H1 (cell line): Measurements from ENCODE around the gene FOXP2. TPM values are rescaled to one million over a fixed set of nuclear protein-coding genes. Genes with fewer than 3 reads are reported as not detected.

ENCODE experiments used
- CTCF ChIA-PET: fragments of 300-600 bp; sonication (Branson Sonifier 250); formaldehyde crosslinking; loops from one replicate; lab custom pipeline; 2021; ENCODE audit not compliant: partially characterized antibody; lab: Charles Lee
- POLR2A ChIA-PET: fragments of 300-600 bp; sonication (Branson Sonifier 250); formaldehyde crosslinking; loops from one replicate; lab custom pipeline; 2021; ENCODE audit warnings: inconsistent platforms; ENCODE audit not compliant: partially characterized antibody; lab: Charles Lee
- DNase-seq, 2 experiments: peaks; one replicate each; pipeline versions ENCODE4 v3.0.0 to v3.0.0-alpha.2; 2010 to 2022; ENCODE audit warnings: low spot score in 2 of 2, low read depth in 1 of 2, mixed read lengths in 1 of 2
- FAIRE-seq: peaks from 2 replicates; lab custom pipeline; 2011; peaks lifted over from hg19 to GRCh38; lab: Jason Lieb, UNC
- H2AFZ ChIP-seq: 2 replicates; pipeline ENCODE4 v1.8.1; 2012; ENCODE audit warnings: low read length, inconsistent platforms
- H2AK5ac ChIP-seq: 2 replicates; pipeline ENCODE4 v1.6.1; 2013; ENCODE audit warnings: low read depth, low read length
- H2BK120ac ChIP-seq: replicated peaks from 2 replicates; pipeline ENCODE3; 2013; ENCODE audit warnings: low read depth, low read length, inconsistent platforms
- H2BK12ac ChIP-seq: 2 replicates; pipeline ENCODE4 v1.6.1; 2013; ENCODE audit warnings: low read depth, low read length
- H2BK15ac ChIP-seq: 2 replicates; pipeline ENCODE4 v1.6.1; 2013; ENCODE audit warnings: low read length
- H2BK20ac ChIP-seq: 2 replicates; pipeline ENCODE4 v1.6.1; 2013; ENCODE audit warnings: low read length
- H2BK5ac ChIP-seq: 2 replicates; pipeline ENCODE4 v1.6.1; 2013; ENCODE audit warnings: low read depth, low read length
- H3K14ac ChIP-seq: 2 replicates; pipeline ENCODE4 v1.6.1; 2013; ENCODE audit warnings: inconsistent platforms; ENCODE audit not compliant: insufficient read length
- H3K18ac ChIP-seq: 2 replicates; pipeline ENCODE4 v1.6.1; 2013; ENCODE audit warnings: low read length; ENCODE audit errors: extremely low read depth
- H3K23ac ChIP-seq: 2 replicates; pipeline ENCODE4 v1.6.1; 2013; ENCODE audit warnings: inconsistent platforms; ENCODE audit not compliant: insufficient read length
- H3K23me2 ChIP-seq: 2 replicates; pipeline ENCODE4 v1.6.1; 2013; ENCODE audit warnings: low read depth, low read length
- H3K27ac ChIP-seq: 2 replicates; pipeline ENCODE4 v1.6.1; 2011; ENCODE audit warnings: low read depth, low read length, inconsistent platforms
- H3K27me3 ChIP-seq, 4 experiments: replicated peaks in 1 of 4; 1 replicate in 1 of 4; 2 replicates in 3 of 4; pipeline versions ENCODE4 v1.6.1 to v1.8.1; 2011 to 2013; ENCODE audit warnings: low read length in 3 of 4, mild to moderate bottlenecking in 3 of 4, inconsistent platforms in 2 of 4, mixed read lengths in 2 of 4, moderate library complexity in 1 of 4; ENCODE audit not compliant: control insufficient read depth in 3 of 4, insufficient read depth in 3 of 4; ENCODE audit errors: extremely low read depth in 1 of 4
- H3K36me3 ChIP-seq, 4 experiments: 2 replicates each; pipeline versions ENCODE4 v1.6.1 to v1.8.1; 2011 to 2013; ENCODE audit warnings: mild to moderate bottlenecking in 4 of 4, low read length in 3 of 4, moderate library complexity in 2 of 4, control low read depth in 1 of 4, inconsistent platforms in 1 of 4; ENCODE audit not compliant: insufficient read depth in 4 of 4, control insufficient read depth in 2 of 4
- H3K4ac ChIP-seq: replicated peaks from 2 replicates; pipeline ENCODE3; 2013; ENCODE audit warnings: low read length, low read depth, mixed read lengths, inconsistent platforms; ENCODE audit not compliant: insufficient read length
- H3K4me1 ChIP-seq, 4 experiments: replicated peaks in 1 of 4; 1 replicate in 1 of 4; 2 replicates in 3 of 4; pipeline versions ENCODE4 v1.6.1 to v1.8.1; 2011 to 2013; ENCODE audit warnings: low read length in 3 of 4, inconsistent platforms in 2 of 4, mixed read lengths in 1 of 4; ENCODE audit not compliant: insufficient read depth in 4 of 4, control insufficient read depth in 3 of 4
- H3K4me2 ChIP-seq, 2 experiments: 2 replicates each; pipeline versions ENCODE4 v1.6.1 to v1.8.1; 2011 to 2013; ENCODE audit warnings: low read depth in 2 of 2, low read length in 2 of 2, control low read depth in 1 of 2, inconsistent platforms in 1 of 2, mild to moderate bottlenecking in 1 of 2; ENCODE audit not compliant: insufficient read depth in 1 of 2
- H3K4me3 ChIP-seq, 4 experiments: fragments of 200-600, 300-600 bp in 1 of 4; sonication (generic), shearing (Covaris generic), sonication (Bioruptor Twin) in 1 of 4; 2 replicates each; pipeline versions ENCODE4 v1.5.1 to v1.8.1; 2011 to 2016; ENCODE audit warnings: low read length in 4 of 4, low read depth in 3 of 4, control low read depth in 2 of 4, inconsistent platforms in 2 of 4, mild to moderate bottlenecking in 2 of 4, mixed read lengths in 1 of 4, moderate library complexity in 1 of 4; ENCODE audit not compliant: insufficient read depth in 2 of 4; ENCODE audit errors: extremely low read depth in 1 of 4
- H3K56ac ChIP-seq: replicated peaks from 2 replicates; pipeline ENCODE3; 2013; ENCODE audit warnings: low read depth, mild to moderate bottlenecking, mixed read lengths, low read length, inconsistent platforms; ENCODE audit not compliant: insufficient read length
- H3K79me1 ChIP-seq: 2 replicates; pipeline ENCODE4 v1.6.1; 2013; ENCODE audit warnings: low read depth, low read length, control low read depth
- H3K79me2 ChIP-seq, 2 experiments: 2 replicates each; pipeline versions ENCODE4 v1.6.1 to v1.8.1; 2012 to 2013; ENCODE audit warnings: low read length in 2 of 2, mild to moderate bottlenecking in 2 of 2, inconsistent platforms in 1 of 2; ENCODE audit not compliant: insufficient read depth in 2 of 2, control insufficient read depth in 1 of 2
- H3K9ac ChIP-seq, 4 experiments: replicated peaks in 1 of 4; 1 replicate in 1 of 4; 2 replicates in 3 of 4; pipeline versions ENCODE4 v1.6.1 to v1.8.1; 2011 to 2013; ENCODE audit warnings: low read depth in 3 of 4, low read length in 3 of 4, control low read depth in 2 of 4, mild to moderate bottlenecking in 2 of 4, moderate library complexity in 2 of 4, inconsistent platforms in 1 of 4; ENCODE audit errors: extremely low read depth in 1 of 4
- H3K9me3 ChIP-seq, 2 experiments: 2 replicates each; pipeline versions ENCODE4 v1.6.1 to v1.8.1; 2012 to 2013; ENCODE audit warnings: mild to moderate bottlenecking in 2 of 2, moderate library complexity in 2 of 2, control low read depth in 1 of 2, inconsistent platforms in 1 of 2, low read depth in 1 of 2, low read length in 1 of 2, mixed read lengths in 1 of 2; ENCODE audit not compliant: insufficient read depth in 2 of 2
- H4K20me1 ChIP-seq, 2 experiments: replicated peaks in 1 of 2; 2 replicates each; pipeline versions ENCODE3 to v1.8.1; 2011 to 2013; ENCODE audit warnings: inconsistent platforms in 2 of 2, low read length in 2 of 2, mild to moderate bottlenecking in 1 of 2; ENCODE audit not compliant: insufficient read depth in 2 of 2, control insufficient read depth in 1 of 2
- H4K5ac ChIP-seq: 2 replicates; pipeline ENCODE4 v1.6.1; 2013; ENCODE audit warnings: low read length, low read depth, mixed read lengths, inconsistent platforms; ENCODE audit not compliant: insufficient read length
- H4K8ac ChIP-seq: 2 replicates; pipeline ENCODE4 v1.8.0; 2013; ENCODE audit warnings: mild to moderate bottlenecking, moderate library complexity, low read length, inconsistent platforms; ENCODE audit not compliant: insufficient read depth; ENCODE audit errors: extremely low read depth
- H4K91ac ChIP-seq: replicated peaks from 2 replicates; pipeline ENCODE3; 2013; ENCODE audit warnings: low read length, mixed read lengths, inconsistent platforms; ENCODE audit not compliant: insufficient read length
- ATF2 ChIP-seq: IDR thresholded peaks from 2 replicates; pipeline ENCODE4 v1.6.1; 2012; ENCODE audit warnings: low read length, inconsistent platforms
- HDAC6 ChIP-seq: IDR thresholded peaks from one replicate; pipeline ENCODE4 v1.7.1; 2012; ENCODE audit warnings: low read depth, mild to moderate bottlenecking, inconsistent platforms, low read length, moderate library complexity
- JUND ChIP-seq: IDR thresholded peaks from 2 replicates; pipeline ENCODE4 v1.6.1; 2011; ENCODE audit warnings: mild to moderate bottlenecking, improper control_type of control experiment, low read length
- RBBP5 ChIP-seq: IDR thresholded peaks from 2 replicates; pipeline ENCODE4 v1.7.1; 2012; ENCODE audit warnings: low read depth, mild to moderate bottlenecking, inconsistent platforms, low read length, moderate library complexity, borderline replicate concordance
- WGBS, 2 experiments: shearing (Covaris generic) in 1 of 2; methylation state at CpG; one replicate each; pipeline versions ENCODE4 v1.1.6 to v1.1.7; 2013 to 2015; ENCODE audit warnings: low lambda C conversion rate in 2 of 2, mixed read lengths in 2 of 2, inconsistent platforms in 1 of 2, low coverage in 1 of 2, missing lambda C conversion rate in 1 of 2; ENCODE audit not compliant: insufficient replicate concordance in 2 of 2, insufficient coverage in 1 of 2, insufficient read length in 1 of 2; ENCODE audit errors: extremely low coverage in 1 of 2, missing lambda C conversion rate in 1 of 2; 5-methylcytosine and 5-hydroxymethylcytosine counted together
- polyA plus RNA-seq, 7 experiments: library from polyadenylated mRNA; depleted of rRNA in 3 of 7; stranded (reverse) in 5 of 7; unstranded in 2 of 7; fragments of >200 nt in 5 of 7; fragments of 200-250 nt in 2 of 7; gene quantifications; 1 replicate in 5 of 7; 2 replicates in 1 of 7; 4 replicates in 1 of 7; pipeline versions ENCODE4 v1.2.1 to v1.2.3, GENCODE V29; 2011 to 2013; ENCODE audit warnings: missing spikeins in 2 of 7, mixed read lengths in 2 of 7
- total RNA-seq: library from RNA; stranded (reverse); fragmentation: NEBNext Ultra II Directional; extraction: Animal tissue kit (Norgen Biotek cat#: 25700); gene quantifications from 2 replicates; pipeline ENCODE4 v1.2.1, GENCODE V29; 2021

The FOXP2 gene
- total and polyA plus RNA-seq, 2 of the 8 experiments (the other 6 are each of a cell fraction or from before 2014, with no cell fraction given) = 0.09 to 0.43 TPM

DNA sequence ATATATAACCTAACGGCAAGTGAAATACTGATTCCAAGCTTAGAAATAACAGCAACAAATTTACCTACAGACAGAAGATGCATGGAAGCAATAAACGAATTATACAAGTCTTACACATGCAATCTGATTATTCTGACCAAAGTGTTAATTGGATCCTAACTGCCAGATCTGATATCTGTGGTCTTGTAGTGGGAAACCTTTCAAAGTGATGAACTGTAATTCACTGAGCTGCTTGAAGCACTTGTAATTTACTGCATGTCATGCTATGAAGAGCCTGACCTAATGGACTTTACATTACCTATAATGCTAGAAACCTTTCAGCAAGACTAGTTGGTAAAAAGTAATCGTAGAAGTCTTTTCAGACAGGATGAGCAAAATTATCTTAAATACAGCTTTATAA lies 205.6 kb downstream of the FOXP2 start:
- Histone ChIP-seq H3K9ac (no peak overlapping the region), H3K9me3 (no peaks in the 10 kb centered on the region), H2AK5ac (no peak overlapping the region), H2BK5ac (no peak overlapping the region), H4K5ac (no peak overlapping the region), H3K18ac (no peak overlapping the region), H4K91ac (no peak overlapping the region), H2BK12ac (no peak overlapping the region), H3K23ac (no peak overlapping the region), H3K14ac (no peak overlapping the region), H3K79me1 (no peaks in the 10 kb centered on the region), H3K56ac (no peak overlapping the region), H3K27ac (no peak overlapping the region), H2BK120ac (no peak overlapping the region), H4K8ac (no peak overlapping the region), H3K4me3 (no peak overlapping the region), H3K27me3 (no peaks in the 10 kb centered on the region), H3K23me2 (no peaks in the 10 kb centered on the region), H3K4ac (no peak overlapping the region), H3K36me3 (no peaks in the 10 kb centered on the region), H3K4me2 (no peak overlapping the region), H3K4me1 (no peaks in the 10 kb centered on the region), H2BK20ac (no peak overlapping the region), H2AFZ (0 out of 2 replicates have a peak overlapping the region, but pooled peaks have one; percentile 7), H3K79me2 (no peaks in the 10 kb centered on the region), H4K20me1 (no peaks in the 10 kb centered on the region), H2BK15ac (no peak overlapping the region)
- WGBS, 2 experiments = 92% methylated on average over 3 of the region's 3 CpGs; no CpG with 5 or more reads in 1 of the 2 experiments
- POLR2A ChIA-PET = no interaction called here
- TF ChIP-seq HDAC6 = no peak
- TF ChIP-seq JUND = no peak
- no peak for TF ChIP-seq RBBP5
- TF ChIP-seq ATF2 = no peak
- CTCF ChIA-PET = interaction anchor here (1.6 kb wide), 1 partner anchor 28 kb away, joined by 3 read pairs; no protein-coding TSS in a partner anchor
- DNase-seq (no peak), FAIRE-seq (peak; percentile 28)
